ENCODE measurements around the gene TRANK1. TPM values are rescaled to one million over a fixed set of nuclear protein-coding genes. Genes with fewer than 3 reads are reported as not detected.
"Not testable (repeated sequence)": the region's sequence is repeated elsewhere in the genome, so short reads cannot be mapped to it uniquely, and the experiment has no call there.

TRANK1 gene
- total RNA-seq, 1 donor from 2014 or later: 6.6 TPM

DNA sequence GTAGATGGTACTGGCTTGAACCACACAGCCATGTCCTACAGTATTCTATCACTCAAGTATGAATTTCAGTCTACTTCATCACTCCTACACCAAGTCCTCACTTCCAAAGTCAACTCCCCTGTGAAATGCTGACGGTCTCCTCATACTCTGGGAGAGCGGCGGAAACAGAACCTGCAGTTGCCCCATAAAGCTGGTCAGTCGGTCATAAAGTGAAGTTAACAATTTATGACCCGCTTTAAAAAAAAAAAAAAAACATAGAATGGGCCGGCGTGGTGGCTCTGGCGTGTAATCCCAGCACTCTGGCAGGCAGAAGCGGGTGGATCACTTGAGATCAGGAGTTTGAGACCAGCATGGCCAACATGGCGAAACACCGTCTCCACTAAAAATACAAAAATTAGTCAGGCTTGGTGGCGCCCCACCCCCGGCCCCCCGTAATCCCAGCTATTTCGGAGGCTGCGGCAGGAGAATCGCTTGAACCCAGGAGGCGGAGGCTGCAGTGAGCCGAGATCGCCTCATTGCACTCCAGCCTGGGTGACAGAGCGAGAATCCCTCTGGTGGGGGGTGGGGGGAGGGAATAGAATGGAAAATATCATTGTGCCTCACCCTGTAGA, 2.1 kb downstream of the TRANK1 start:
- H3K36me3 ChIP-seq: no peaks in the 10 kb centered on the region
- no peak for DNase-seq
- H3K27ac ChIP-seq (replicated peaks): no peak overlapping the region
- intact Hi-C loops (cut with micrococcal nuclease): no loop called here
- TF ChIP-seq, protein P1, sequence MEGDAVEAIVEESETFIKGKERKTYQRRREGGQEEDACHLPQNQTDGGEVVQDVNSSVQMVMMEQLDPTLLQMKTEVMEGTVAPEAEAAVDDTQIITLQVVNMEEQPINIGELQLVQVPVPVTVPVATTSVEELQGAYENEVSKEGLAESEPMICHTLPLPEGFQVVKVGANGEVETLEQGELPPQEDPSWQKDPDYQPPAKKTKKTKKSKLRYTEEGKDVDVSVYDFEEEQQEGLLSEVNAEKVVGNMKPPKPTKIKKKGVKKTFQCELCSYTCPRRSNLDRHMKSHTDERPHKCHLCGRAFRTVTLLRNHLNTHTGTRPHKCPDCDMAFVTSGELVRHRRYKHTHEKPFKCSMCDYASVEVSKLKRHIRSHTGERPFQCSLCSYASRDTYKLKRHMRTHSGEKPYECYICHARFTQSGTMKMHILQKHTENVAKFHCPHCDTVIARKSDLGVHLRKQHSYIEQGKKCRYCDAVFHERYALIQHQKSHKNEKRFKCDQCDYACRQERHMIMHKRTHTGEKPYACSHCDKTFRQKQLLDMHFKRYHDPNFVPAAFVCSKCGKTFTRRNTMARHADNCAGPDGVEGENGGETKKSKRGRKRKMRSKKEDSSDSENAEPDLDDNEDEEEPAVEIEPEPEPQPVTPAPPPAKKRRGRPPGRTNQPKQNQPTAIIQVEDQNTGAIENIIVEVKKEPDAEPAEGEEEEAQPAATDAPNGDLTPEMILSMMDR (IDR thresholded peaks at IDR 0.05; ENCODE audit: borderline replicate concordance): no peak
- peaks cover 20% of the 10 kb centered on the region for H3K4me1 ChIP-seq
- peaks cover 16% of the 10 kb centered on the region for H3K9me3 ChIP-seq (replicated peaks)
- no peak overlapping the region for H3K4me3 ChIP-seq
- no peaks in the 10 kb centered on the region for H3K27me3 ChIP-seq (ENCODE audit: low read depth)

DNA sequence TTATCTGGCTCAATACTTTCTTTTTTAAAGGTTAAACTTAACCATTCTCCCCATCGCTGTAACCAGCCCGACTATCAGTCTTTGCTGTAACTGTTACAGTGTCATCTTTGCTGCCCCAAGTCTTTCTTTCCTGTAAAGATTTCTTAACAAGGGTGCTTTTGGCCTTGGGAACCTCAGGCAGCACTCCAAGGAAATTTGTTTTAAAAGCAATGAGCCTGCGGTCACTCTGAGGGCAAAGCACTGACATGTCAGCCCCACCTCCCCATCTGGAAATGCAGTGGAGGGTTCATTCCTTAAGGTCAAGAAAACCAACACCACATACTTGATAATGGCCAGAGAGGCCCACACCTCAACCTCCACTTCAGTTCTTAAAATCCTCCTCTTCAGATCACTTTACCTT, 3.2 kb downstream of the TRANK1 start:
- Histone ChIP-seq H3K4me1 (peaks cover 20% of the 10 kb centered on the region), H3K27me3 (ENCODE audit: low read depth) (no peaks in the 10 kb centered on the region), H3K27ac (replicated peaks) (no peak overlapping the region), H3K36me3 (no peaks in the 10 kb centered on the region), H3K9me3 (replicated peaks) (peaks cover 5% of the 10 kb centered on the region), H3K4me3 (no peak overlapping the region)
- DNase-seq: no peak
- intact Hi-C loops (cut with micrococcal nuclease): no loop called here
- TF ChIP-seq, protein P1 (IDR thresholded peaks at IDR 0.05; ENCODE audit: borderline replicate concordance): no peak

DNA sequence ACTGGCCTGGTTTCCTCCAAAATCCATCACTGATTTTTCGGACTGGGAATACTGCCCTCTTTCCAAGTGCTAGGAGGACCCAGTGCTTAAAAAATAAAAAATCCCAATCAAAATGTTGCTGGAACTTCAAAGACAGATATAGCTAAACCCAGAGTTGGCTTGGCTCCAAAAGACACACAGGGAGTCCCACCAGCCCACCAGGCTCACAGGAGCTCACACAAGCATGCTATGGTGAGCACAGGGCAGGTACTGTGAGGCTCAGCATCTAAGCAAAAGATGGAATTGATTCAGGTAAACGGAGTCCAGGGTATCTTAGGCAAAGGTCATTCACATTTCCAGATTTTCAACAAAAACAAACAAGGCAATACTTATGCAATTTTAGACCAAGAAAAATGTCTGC, 3.7 kb downstream of the TRANK1 start:
- intact Hi-C loops (cut with micrococcal nuclease): no loop called here
- H3K9me3 ChIP-seq (replicated peaks): no peaks in the 10 kb centered on the region
- no peaks in the 10 kb centered on the region for H3K36me3 ChIP-seq
- no peak overlapping the region for H3K4me3 ChIP-seq
- H3K4me1 ChIP-seq: peaks cover 20% of the 10 kb centered on the region
- no peak for DNase-seq
- TF ChIP-seq, protein P1 (IDR thresholded peaks at IDR 0.05; ENCODE audit: borderline replicate concordance): no peak
- H3K27ac ChIP-seq (replicated peaks): no peak overlapping the region
- no peaks in the 10 kb centered on the region for H3K27me3 ChIP-seq (ENCODE audit: low read depth)

DNA sequence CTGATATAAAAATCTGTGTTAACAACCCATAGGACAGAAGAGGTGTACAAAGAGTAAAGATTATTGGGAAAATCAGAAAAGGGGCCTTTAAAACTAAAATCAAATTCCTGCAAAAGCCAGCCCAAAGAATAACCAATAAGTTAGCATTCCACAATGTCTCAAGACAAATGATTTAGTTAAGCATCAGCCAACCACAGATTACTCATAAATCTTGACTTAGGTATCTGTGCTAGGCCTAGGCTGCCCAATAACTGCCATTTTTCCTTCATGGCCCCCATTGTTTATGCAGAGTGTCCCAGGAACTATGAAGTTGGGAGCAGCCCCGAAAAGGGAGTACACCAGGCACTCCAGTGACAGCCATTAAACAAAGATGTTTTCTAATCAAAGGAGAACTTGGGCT, 7.4 kb downstream of the TRANK1 start:
- intact Hi-C loops (cut with micrococcal nuclease): no loop called here
- Histone ChIP-seq H3K27me3 (ENCODE audit: low read depth) (no peaks in the 10 kb centered on the region), H3K9me3 (replicated peaks) (no peaks in the 10 kb centered on the region), H3K4me1 (peaks cover 7% of the 10 kb centered on the region), H3K36me3 (no peaks in the 10 kb centered on the region), H3K27ac (replicated peaks) (no peak overlapping the region), H3K4me3 (no peak overlapping the region)
- TF ChIP-seq, protein P1 (IDR thresholded peaks at IDR 0.05; ENCODE audit: borderline replicate concordance): no peak
- no peak for DNase-seq

DNA sequence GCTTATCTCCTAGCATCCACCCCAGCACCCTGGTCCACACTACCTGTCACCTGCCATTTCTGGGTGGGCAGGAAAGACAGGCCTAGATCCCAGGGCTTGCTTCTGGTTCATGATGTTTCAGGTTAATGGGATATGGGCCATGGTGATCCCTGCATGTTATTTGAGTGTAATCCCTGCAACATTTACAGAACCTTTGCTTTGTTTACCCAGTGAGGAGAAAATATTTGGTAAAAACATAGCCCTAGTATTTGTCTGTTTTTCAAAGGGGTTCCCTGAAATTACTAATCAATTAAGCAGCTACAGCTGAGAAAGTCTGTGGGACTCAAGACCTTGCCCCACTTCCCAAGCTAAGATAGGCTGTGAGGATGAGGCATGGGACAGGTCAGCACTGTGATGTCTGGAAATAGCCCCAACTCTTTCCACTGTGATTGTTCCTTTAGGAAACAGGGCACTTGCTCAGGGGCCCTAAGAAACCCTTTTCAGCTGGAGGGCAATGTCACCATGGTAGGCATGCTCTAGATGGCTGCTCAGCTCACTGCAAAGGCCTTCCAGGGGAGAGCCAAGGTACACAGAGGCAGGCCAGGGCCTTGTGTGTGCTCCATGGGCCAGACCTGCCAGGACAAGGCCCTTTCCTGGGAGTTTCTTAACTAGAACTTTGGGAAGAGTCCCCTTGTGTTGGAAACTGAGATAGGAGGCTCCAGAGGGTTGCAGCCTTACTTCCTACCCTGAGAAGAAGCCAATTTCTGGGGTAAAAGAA, 11.1 kb downstream of the TRANK1 start:
- no peaks in the 10 kb centered on the region for H3K9me3 ChIP-seq (replicated peaks)
- H3K4me1 ChIP-seq: peaks cover 8% of the 10 kb centered on the region
- intact Hi-C loops (cut with micrococcal nuclease): no loop called here
- TF ChIP-seq, protein P1 (IDR thresholded peaks at IDR 0.05; ENCODE audit: borderline replicate concordance): no peak
- no peaks in the 10 kb centered on the region for H3K27me3 ChIP-seq (ENCODE audit: low read depth)
- no peak for DNase-seq
- H3K36me3 ChIP-seq: no peaks in the 10 kb centered on the region
- H3K27ac ChIP-seq (replicated peaks): no peak overlapping the region
- H3K4me3 ChIP-seq: no peak overlapping the region

DNA sequence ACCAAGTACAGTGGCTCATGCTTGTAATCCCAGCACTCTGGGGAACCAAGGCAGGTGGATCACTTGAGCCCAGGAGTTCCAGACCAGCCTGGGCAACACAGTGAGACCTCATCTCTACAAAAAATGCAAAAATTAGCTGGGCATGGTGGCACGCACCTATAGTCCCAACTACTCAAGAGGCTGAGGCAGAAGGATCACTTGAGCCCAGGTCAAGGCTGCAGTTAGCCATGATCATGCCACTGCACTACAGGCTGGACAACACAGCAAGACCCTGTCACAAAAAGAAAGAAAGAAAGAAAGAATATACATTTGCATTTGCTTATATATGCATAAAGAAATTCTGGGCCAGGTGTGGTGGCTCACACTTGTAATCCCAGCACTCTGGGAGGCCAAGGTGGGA, 13.4 kb downstream of the TRANK1 start:
- H3K9me3 ChIP-seq (replicated peaks); DNase-seq; H3K36me3 ChIP-seq; H3K4me1 ChIP-seq; H3K27ac ChIP-seq (replicated peaks); H3K27me3 ChIP-seq (ENCODE audit: low read depth); H3K4me3 ChIP-seq; intact Hi-C loops (cut with micrococcal nuclease): not testable (repeated sequence)
